CD4-positive, alpha-beta memory T cell (primary cell): ENCODE measurements around the gene SP7. TPM values are rescaled to one million over a fixed set of nuclear protein-coding genes. Genes with fewer than 3 reads are reported as not detected.

Source experiments
- CTCF ChIA-PET: fragments of 350-600 bp; sonication (Branson Sonifier 250); formaldehyde crosslinking; loops from one replicate; lab custom pipeline; 2021; ENCODE audit warnings: inconsistent platforms; ENCODE audit not compliant: partially characterized antibody; lab: Charles Lee
- POLR2A ChIA-PET: fragments of 350-600 bp; sonication (Branson Sonifier 250); formaldehyde crosslinking; loops from one replicate; lab custom pipeline; 2021; ENCODE audit not compliant: partially characterized antibody; lab: Charles Lee
- DNase-seq, 5 donors: peaks; one replicate each; pipeline versions ENCODE4 v3.0.0 to v3.0.0-alpha.2; 2020 to 2022; ENCODE audit warnings: mixed read lengths in 1 of 5
- H3K27ac ChIP-seq: one replicate; pipeline ENCODE4 v1.7.0; 2013; ENCODE audit warnings: low read depth, low read length
- H3K27me3 ChIP-seq: 2 replicates; pipeline ENCODE4 v1.7.0; 2013; ENCODE audit warnings: mild to moderate bottlenecking, low read length, moderate library complexity; ENCODE audit not compliant: insufficient read depth
- H3K36me3 ChIP-seq: 2 replicates; pipeline ENCODE4 v1.7.0; 2013; ENCODE audit warnings: mild to moderate bottlenecking, low read length, moderate library complexity; ENCODE audit not compliant: insufficient read depth
- H3K4me1 ChIP-seq: 2 replicates; pipeline ENCODE4 v1.7.0; 2013; ENCODE audit warnings: mild to moderate bottlenecking, low read length, moderate library complexity; ENCODE audit not compliant: insufficient read depth
- H3K4me3 ChIP-seq, 2 donors: one replicate each; pipeline ENCODE4 v1.7.0; 2013; ENCODE audit warnings: low read length in 2 of 2, mild to moderate bottlenecking in 1 of 2
- H3K9me3 ChIP-seq, 2 donors: one replicate each; pipeline ENCODE4 v1.7.0; 2013; ENCODE audit warnings: low read length in 2 of 2, control low read depth in 1 of 2; ENCODE audit not compliant: control insufficient read depth in 1 of 2
- H3K27ac Mint-ChIP-seq, 7 donors: one replicate each; pipeline ENCODE4 v1.8.0; 2020 to 2021; ENCODE audit warnings: mixed read lengths in 7 of 7, mild to moderate bottlenecking in 6 of 7, inconsistent platforms in 3 of 7, moderate library complexity in 3 of 7
- H3K27me3 Mint-ChIP-seq, 2 donors: one replicate each; pipeline ENCODE4 v1.8.0; 2020 to 2021; ENCODE audit warnings: mixed read lengths in 2 of 2
- H3K36me3 Mint-ChIP-seq, 2 donors: one replicate each; pipeline ENCODE4 v1.8.0; 2020 to 2021; ENCODE audit warnings: mixed read lengths in 2 of 2, inconsistent platforms in 1 of 2, mild to moderate bottlenecking in 1 of 2
- H3K4me1 Mint-ChIP-seq, 4 donors: one replicate each; pipeline ENCODE4 v1.8.0; 2020 to 2021; ENCODE audit warnings: mixed read lengths in 4 of 4, mild to moderate bottlenecking in 1 of 4
- H3K4me3 Mint-ChIP-seq, 8 donors: one replicate each; pipeline ENCODE4 v1.8.0; 2020 to 2021; ENCODE audit warnings: mixed read lengths in 8 of 8, mild to moderate bottlenecking in 7 of 8, moderate library complexity in 6 of 8, inconsistent platforms in 3 of 8
- H3K9me3 Mint-ChIP-seq, 8 donors: one replicate each; pipeline ENCODE4 v1.8.0; 2020 to 2021; ENCODE audit warnings: mixed read lengths in 8 of 8, mild to moderate bottlenecking in 5 of 8, inconsistent platforms in 3 of 8, moderate library complexity in 1 of 8
- intact Hi-C: fragments of 100-400 bp; cut with micrococcal nuclease; formaldehyde crosslinking; loops from one replicate; pipeline ENCODE4 v1.15.1; 2023
- polyA plus RNA-seq, 2 donors: library from polyadenylated mRNA; unstranded; fragments of 300-500 nt; fragmentation: Illumina TruSeq; gene quantifications; one replicate each; pipeline ENCODE4 v1.2.3, GENCODE V29; 2021
- total RNA-seq, 2 experiments: library from RNA; stranded (reverse); gene quantifications; one replicate each; pipeline ENCODE4 v1.2.3, GENCODE V29; 2021

SP7 gene
- total and polyA plus RNA-seq, 4 experiments from 2014 or later: not detected

GRCh38 chr12:53343449-53343848, 7.3 kb upstream of the SP7 start:
- no peak for DNase-seq
- Mint-ChIP-seq H3K27ac (peak overlapping the region in 4 of 7 donors; percentile 9 to 91 (median 51)), H3K27me3 (peaks cover under 1 to 5% of the 10 kb centered on the region in 2 donors), H3K4me1 (peaks cover 11 to 18% (median 14%) of the 10 kb centered on the region in 4 donors), H3K36me3 (no peaks in the 10 kb centered on the region), H3K4me3 (peak overlapping the region in 5 of 8 donors; percentile 43 to 81 (median 58)), H3K9me3 (peaks cover 0 to 1% (median 0%) of the 10 kb centered on the region in 8 donors)
- Histone ChIP-seq H3K4me1 (peaks cover 7% of the 10 kb centered on the region), H3K27me3 (no peaks in the 10 kb centered on the region), H3K27ac (no peak overlapping the region), H3K9me3 (no peaks in the 10 kb centered on the region), H3K4me3 (no peak overlapping the region), H3K36me3 (no peaks in the 10 kb centered on the region)
- intact Hi-C loops: no loop called here
- ChIA-PET POLR2A (interaction anchor here (1.3 to 4.1 kb wide), 2 partner anchors 19 to 158 kb away, joined by 3 to 111 read pairs; partner anchors contain the start of genes AAAS and TARBP2), CTCF (interaction anchor here (1.2 to 7.0 kb wide), 6 partner anchors 19 to 130 kb away, joined by 3 to 294 read pairs (median 12); partner anchors contain the start of genes AAAS and SP1)

GRCh38 chr12:53340398-53340797, 4.2 kb upstream of the SP7 start:
- Histone ChIP-seq H3K4me1 (peaks cover 7% of the 10 kb centered on the region), H3K4me3 (no peak overlapping the region), H3K27ac (no peak overlapping the region), H3K9me3 (no peaks in the 10 kb centered on the region), H3K27me3 (peaks cover 19% of the 10 kb centered on the region), H3K36me3 (no peaks in the 10 kb centered on the region)
- intact Hi-C loops: no loop called here
- ChIA-PET CTCF (interaction anchor here (1.2 kb wide), 1 partner anchor 12 kb away, joined by 5 read pairs; no protein-coding TSS in a partner anchor), POLR2A (interaction anchor here (0.6 kb wide), 1 partner anchor 226 kb away, joined by 3 read pairs; no protein-coding TSS in a partner anchor)
- Mint-ChIP-seq H3K4me3 (no peak overlapping the region), H3K27ac (no peak overlapping the region), H3K27me3 (peaks cover 18 to 30% of the 10 kb centered on the region in 2 donors), H3K9me3 (peaks cover 0 to 1% (median 0%) of the 10 kb centered on the region in 8 donors), H3K4me1 (peaks cover 12 to 21% (median 16%) of the 10 kb centered on the region in 4 donors), H3K36me3 (no peaks in the 10 kb centered on the region)
- no peak for DNase-seq

GRCh38 chr12:53338916-53339315, 2.8 kb upstream of the SP7 start:
- peaks cover under 1% of the 10 kb centered on the region for H3K4me1 ChIP-seq
- ChIA-PET POLR2A (no interaction called here), CTCF (interaction anchor here (1.9 kb wide), 1 partner anchor 13 kb away, joined by 11 read pairs; no protein-coding TSS in a partner anchor)
- H3K9me3 Mint-ChIP-seq: peaks cover 0 to 1% (median 0%) of the 10 kb centered on the region in 8 donors
- no peaks in the 10 kb centered on the region for H3K36me3 Mint-ChIP-seq
- peaks cover under 1 to 13% (median 5%) of the 10 kb centered on the region in 4 donors for H3K4me1 Mint-ChIP-seq
- H3K27ac Mint-ChIP-seq: no peak overlapping the region
- peaks cover 22% of the 10 kb centered on the region for H3K27me3 ChIP-seq
- peaks cover 20 to 42% of the 10 kb centered on the region in 2 donors for H3K27me3 Mint-ChIP-seq
- DNase-seq: no peak
- H3K27ac ChIP-seq: no peak overlapping the region
- no peaks in the 10 kb centered on the region for H3K9me3 ChIP-seq
- intact Hi-C loops: no loop called here
- H3K36me3 ChIP-seq: no peaks in the 10 kb centered on the region
- H3K4me3 Mint-ChIP-seq: no peak overlapping the region
- no peak overlapping the region for H3K4me3 ChIP-seq

GRCh38 chr12:53338017-53338416, 1.9 kb upstream of the SP7 start:
- Mint-ChIP-seq H3K4me1 (peaks cover 0 to 10% (median 2%) of the 10 kb centered on the region in 4 donors), H3K27me3 (peaks cover 20 to 44% of the 10 kb centered on the region in 2 donors), H3K27ac (peak overlapping the region in 2 of 7 donors; percentile 17 to 68), H3K9me3 (peaks cover 0 to 1% (median 0%) of the 10 kb centered on the region in 8 donors), H3K4me3 (no peak overlapping the region), H3K36me3 (no peaks in the 10 kb centered on the region)
- ChIA-PET POLR2A (no interaction called here), CTCF (interaction anchor here (1.9 kb wide), 1 partner anchor 14 kb away, joined by 11 read pairs; no protein-coding TSS in a partner anchor)
- Histone ChIP-seq H3K9me3 (no peaks in the 10 kb centered on the region), H3K4me1 (no peaks in the 10 kb centered on the region), H3K36me3 (no peaks in the 10 kb centered on the region), H3K27ac (no peak overlapping the region), H3K27me3 (peaks cover 22% of the 10 kb centered on the region), H3K4me3 (no peak overlapping the region)
- no peak for DNase-seq
- intact Hi-C loops: no loop called here

- H3K4me3 ChIP-seq: no peak overlapping the region
- H3K36me3 ChIP-seq: no peaks in the 10 kb centered on the region
- Mint-ChIP-seq H3K27me3 (peaks cover 21 to 53% of the 10 kb centered on the region in 2 donors), H3K9me3 (no peaks in the 10 kb centered on the region), H3K4me3 (no peak overlapping the region), H3K4me1 (peaks cover 0 to 7% (median 2%) of the 10 kb centered on the region in 4 donors), H3K27ac (no peak overlapping the region), H3K36me3 (no peaks in the 10 kb centered on the region)
- H3K4me1 ChIP-seq: no peaks in the 10 kb centered on the region
- no peaks in the 10 kb centered on the region for H3K9me3 ChIP-seq
- POLR2A ChIA-PET: interaction anchor here (0.9 to 1.2 kb wide), 2 partner anchors 10 to 14 kb away, joined by 3 to 4 read pairs; partner anchors contain the start of gene AAAS
- no peak overlapping the region for H3K27ac ChIP-seq
- CTCF ChIA-PET: interaction anchor here (1.0 to 2.3 kb wide), 3 partner anchors 11 to 86 kb away, joined by 5 to 15 read pairs (median 7); no protein-coding TSS in a partner anchor
- intact Hi-C loops: no loop called here
- H3K27me3 ChIP-seq: peaks cover 22% of the 10 kb centered on the region
- DNase-seq: no peak
These were observed 1.3 kb downstream of the SP7 start for GRCh38 chr12:53334822-53335221.

GRCh38 chr12:53333845-53334244, 2.3 kb downstream of the SP7 start:
- no peaks in the 10 kb centered on the region for H3K9me3 Mint-ChIP-seq
- H3K36me3 Mint-ChIP-seq: no peaks in the 10 kb centered on the region
- H3K4me1 Mint-ChIP-seq: peaks cover 0 to 7% (median 2%) of the 10 kb centered on the region in 4 donors
- POLR2A ChIA-PET: no interaction called here
- no peaks in the 10 kb centered on the region for H3K36me3 ChIP-seq
- CTCF ChIA-PET: interaction anchor here (0.6 to 2.3 kb wide), 2 partner anchors 13 to 87 kb away, joined by 3 to 7 read pairs; no protein-coding TSS in a partner anchor
- no peak for DNase-seq
- peaks cover 22% of the 10 kb centered on the region for H3K27me3 ChIP-seq
- no peaks in the 10 kb centered on the region for H3K9me3 ChIP-seq
- H3K27me3 Mint-ChIP-seq: peaks cover 21 to 54% of the 10 kb centered on the region in 2 donors
- H3K27ac ChIP-seq: no peak overlapping the region
- peak overlapping the region in 2 of 7 donors; percentile 17 to 29 for H3K27ac Mint-ChIP-seq
- no peak overlapping the region for H3K4me3 Mint-ChIP-seq
- intact Hi-C loops: no loop called here
- no peak overlapping the region for H3K4me3 ChIP-seq
- no peaks in the 10 kb centered on the region for H3K4me1 ChIP-seq

GRCh38 chr12:53333289-53333688, 2.9 kb downstream of the SP7 start:
- ChIA-PET POLR2A (no interaction called here), CTCF (interaction anchor here (0.6 kb wide), 1 partner anchor 13 kb away, joined by 3 read pairs; no protein-coding TSS in a partner anchor)
- H3K4me1 Mint-ChIP-seq: peaks cover 0 to 7% (median 2%) of the 10 kb centered on the region in 4 donors
- Histone ChIP-seq H3K4me1 (no peaks in the 10 kb centered on the region), H3K9me3 (no peaks in the 10 kb centered on the region), H3K36me3 (no peaks in the 10 kb centered on the region), H3K27me3 (peaks cover 21% of the 10 kb centered on the region), H3K27ac (no peak overlapping the region), H3K4me3 (no peak overlapping the region)
- no peaks in the 10 kb centered on the region for H3K36me3 Mint-ChIP-seq
- peaks cover 19 to 51% of the 10 kb centered on the region in 2 donors for H3K27me3 Mint-ChIP-seq
- no peak for DNase-seq
- H3K27ac Mint-ChIP-seq: no peak overlapping the region
- intact Hi-C loops: no loop called here
- H3K9me3 Mint-ChIP-seq: no peaks in the 10 kb centered on the region
- H3K4me3 Mint-ChIP-seq: no peak overlapping the region
